ENCODE measurements around the gene GLB1L. TPM values are rescaled to one million over a fixed set of nuclear protein-coding genes. Genes with fewer than 3 reads are reported as not detected.
A peak's percentile ranks its signal among the peaks of the same experiment; 100 is the strongest.

Gene GLB1L
- total and polyA plus RNA-seq, 4 experiments from 2014 or later = 0.26 to 2.5 (median 1.1) TPM

- H3K27ac ChIP-seq (ENCODE audit: low read depth, low read length) = peak overlapping the region; percentile 87
- H3K4me3 ChIP-seq (ENCODE audit: low read length in 2 of 2) = peak overlapping the region; percentile 26 to 65
- H3K36me3 Mint-ChIP-seq = peaks cover 45 to 56% of the 10 kb centered on the region in 2 donors
- DNase-seq = peak; percentile 80 to 90 (median 85)
- no peaks in the 10 kb centered on the region for H3K27me3 Mint-ChIP-seq
- peak overlapping the region; percentile 93 to 99 (median 98) for H3K27ac Mint-ChIP-seq
- no peaks in the 10 kb centered on the region for H3K27me3 ChIP-seq (ENCODE audit: insufficient read depth, low read length)
- peak overlapping the region; percentile 83 to 99 (median 88) for H3K4me3 Mint-ChIP-seq
- POLR2A ChIA-PET (ENCODE audit: partially characterized antibody) = interaction anchor here (1.1 to 12.0 kb wide), 15 partner anchors 16 to 842 kb away, joined by 3 to 684 read pairs (median 17); partner anchors contain the start of genes ABCB6, ANKZF1, ATG9A and CNPPD1
- peaks cover 0 to 1% (median 0%) of the 10 kb centered on the region in 8 donors for H3K9me3 Mint-ChIP-seq
- peaks cover 22% of the 10 kb centered on the region for H3K36me3 ChIP-seq (ENCODE audit: insufficient read depth, low read length)
- intact Hi-C loops (cut with micrococcal nuclease) = no loop called here
- no peaks in the 10 kb centered on the region for H3K9me3 ChIP-seq (ENCODE audit: control insufficient read depth in 1 of 2, low read length in 2 of 2)
- peaks cover 56 to 94% (median 72%) of the 10 kb centered on the region in 4 donors for H3K4me1 Mint-ChIP-seq
- H3K4me1 ChIP-seq (ENCODE audit: insufficient read depth, low read length) = peaks cover 80% of the 10 kb centered on the region
- CTCF ChIA-PET (ENCODE audit: partially characterized antibody) = interaction anchor here (1.4 to 12.8 kb wide), 8 partner anchors 10 to 77 kb away, joined by 3 to 150 read pairs (median 9); partner anchors contain the start of genes DNAJB2 and SLC23A3
Measured at GRCh38 chr2:219247678-219248642, 2.7 kb upstream of the GLB1L start.

GRCh38 chr2:219246559-219246958 lies 1.3 kb upstream of the GLB1L start:
- peaks cover 71% of the 10 kb centered on the region for H3K4me1 ChIP-seq (ENCODE audit: insufficient read depth, low read length)
- DNase-seq = no peak
- Mint-ChIP-seq H3K4me1 (peaks cover 48 to 90% (median 68%) of the 10 kb centered on the region in 4 donors), H3K4me3 (peak overlapping the region; percentile 10 to 99 (median 88)), H3K27ac (peak overlapping the region; percentile 96 to 99 (median 99)), H3K36me3 (peaks cover 37 to 42% of the 10 kb centered on the region in 2 donors), H3K9me3 (no peaks in the 10 kb centered on the region), H3K27me3 (no peaks in the 10 kb centered on the region)
- H3K27me3 ChIP-seq (ENCODE audit: insufficient read depth, low read length) = no peaks in the 10 kb centered on the region
- peak overlapping the region; percentile 94 for H3K27ac ChIP-seq (ENCODE audit: low read depth, low read length)
- ChIA-PET CTCF (ENCODE audit: partially characterized antibody) (interaction anchor here (0.9 to 12.8 kb wide), 8 partner anchors 8 to 88 kb away, joined by 3 to 150 read pairs (median 10); partner anchors contain the start of genes ANKZF1 and ATG9A), POLR2A (ENCODE audit: partially characterized antibody) (interaction anchor here (0.6 to 12.0 kb wide), 9 partner anchors 7 to 529 kb away, joined by 3 to 684 read pairs (median 28); partner anchors contain the start of genes ABCB6, ANKZF1, ATG9A and CNPPD1)
- peak overlapping the region in 1 of 2 donors; percentile 45 for H3K4me3 ChIP-seq (ENCODE audit: low read length in 2 of 2)
- intact Hi-C loops (cut with micrococcal nuclease) = no loop called here
- H3K9me3 ChIP-seq (ENCODE audit: control insufficient read depth in 1 of 2, low read length in 2 of 2) = no peaks in the 10 kb centered on the region
- peaks cover 17% of the 10 kb centered on the region for H3K36me3 ChIP-seq (ENCODE audit: insufficient read depth, low read length)

- intact Hi-C loops (cut with micrococcal nuclease) = loop anchor here (1.0 kb wide), 3 partner anchors 7 to 68 kb away; partner anchors contain the start of genes ANKZF1, ATG9A, RETREG2 and TUBA4A
- CTCF ChIA-PET (ENCODE audit: partially characterized antibody) = interaction anchor here (0.9 to 12.8 kb wide), 12 partner anchors 9 to 87 kb away, joined by 3 to 150 read pairs (median 7); partner anchors contain the start of genes ABCB6, ANKZF1 and ATG9A
- H3K27ac Mint-ChIP-seq = peak overlapping the region; percentile 96 to 99 (median 99)
- Histone ChIP-seq H3K4me3 (ENCODE audit: low read length in 2 of 2) (peak overlapping the region; percentile 45 to 97), H3K4me1 (ENCODE audit: insufficient read depth, low read length) (peaks cover 64% of the 10 kb centered on the region), H3K36me3 (ENCODE audit: insufficient read depth, low read length) (peaks cover 10% of the 10 kb centered on the region), H3K9me3 (ENCODE audit: control insufficient read depth in 1 of 2, low read length in 2 of 2) (no peaks in the 10 kb centered on the region), H3K27me3 (ENCODE audit: insufficient read depth, low read length) (no peaks in the 10 kb centered on the region), H3K27ac (ENCODE audit: low read depth, low read length) (peak overlapping the region; percentile 94)
- H3K4me3 Mint-ChIP-seq = peak overlapping the region; percentile 85 to 99 (median 94)
- no peaks in the 10 kb centered on the region for H3K9me3 Mint-ChIP-seq
- no peaks in the 10 kb centered on the region for H3K27me3 Mint-ChIP-seq
- POLR2A ChIA-PET (ENCODE audit: partially characterized antibody) = interaction anchor here (0.6 to 12.0 kb wide), 13 partner anchors 8 to 575 kb away, joined by 3 to 684 read pairs (median 8); partner anchors contain the start of genes ABCB6, ANKZF1, ATG9A and CNPPD1
- DNase-seq = peak in 1 of 5 donors; percentile 43
- peaks cover 30 to 35% of the 10 kb centered on the region in 2 donors for H3K36me3 Mint-ChIP-seq
- peaks cover 43 to 86% (median 62%) of the 10 kb centered on the region in 4 donors for H3K4me1 Mint-ChIP-seq
Measured at GRCh38 chr2:219245899-219246230, 621 bp upstream of the GLB1L start.

GRCh38 chr2:219244789-219245147 lies 476 bp downstream of the GLB1L start:
- CTCF ChIA-PET (ENCODE audit: partially characterized antibody) = interaction anchor here (0.6 to 12.8 kb wide), 19 partner anchors 9 to 86 kb away, joined by 3 to 150 read pairs (median 4); partner anchors contain the start of genes ABCB6, ANKZF1, ATG9A and DNAJB2

GRCh38 chr2:219243291-219243761 lies 1.9 kb downstream of the GLB1L start:
- H3K36me3 ChIP-seq (ENCODE audit: insufficient read depth, low read length) = no peaks in the 10 kb centered on the region
- H3K4me3 ChIP-seq (ENCODE audit: low read length in 2 of 2) = no peak overlapping the region
- Mint-ChIP-seq H3K36me3 (peaks cover 8 to 14% of the 10 kb centered on the region in 2 donors), H3K27me3 (no peaks in the 10 kb centered on the region), H3K27ac (peak overlapping the region in 5 of 7 donors; percentile 7 to 83 (median 62)), H3K4me3 (peak overlapping the region in 4 of 8 donors; percentile 25 to 75 (median 56)), H3K4me1 (peaks cover 26 to 60% (median 38%) of the 10 kb centered on the region in 4 donors), H3K9me3 (no peaks in the 10 kb centered on the region)
- intact Hi-C loops (cut with micrococcal nuclease) = no loop called here
- DNase-seq = no peak
- H3K27ac ChIP-seq (ENCODE audit: low read depth, low read length) = no peak overlapping the region
- H3K4me1 ChIP-seq (ENCODE audit: insufficient read depth, low read length) = peaks cover 39% of the 10 kb centered on the region
- no peaks in the 10 kb centered on the region for H3K27me3 ChIP-seq (ENCODE audit: insufficient read depth, low read length)
- no peaks in the 10 kb centered on the region for H3K9me3 ChIP-seq (ENCODE audit: control insufficient read depth in 1 of 2, low read length in 2 of 2)
- ChIA-PET CTCF (ENCODE audit: partially characterized antibody) (no interaction called here), POLR2A (ENCODE audit: partially characterized antibody) (interaction anchor here (1.1 to 2.8 kb wide), 2 partner anchors 13 to 67 kb away, joined by 3 to 23 read pairs; partner anchors contain the start of genes ANKZF1, ATG9A and CNPPD1)

More at GRCh38 chr2:219244789-219245147, 476 bp downstream of the GLB1L start:
- POLR2A ChIA-PET (ENCODE audit: partially characterized antibody) = interaction anchor here (0.6 to 12.0 kb wide), 16 partner anchors 9 to 142 kb away, joined by 3 to 684 read pairs (median 5); partner anchors contain the start of genes ABCB6, ANKZF1, ATG9A and CNPPD1
- H3K27me3 Mint-ChIP-seq = no peaks in the 10 kb centered on the region
- H3K36me3 Mint-ChIP-seq = peaks cover 19 to 24% of the 10 kb centered on the region in 2 donors
- Histone ChIP-seq H3K4me3 (ENCODE audit: low read length in 2 of 2) (peak overlapping the region; percentile 45 to 97), H3K27ac (ENCODE audit: low read depth, low read length) (peak overlapping the region; percentile 94), H3K4me1 (ENCODE audit: insufficient read depth, low read length) (peaks cover 53% of the 10 kb centered on the region), H3K9me3 (ENCODE audit: control insufficient read depth in 1 of 2, low read length in 2 of 2) (no peaks in the 10 kb centered on the region), H3K36me3 (ENCODE audit: insufficient read depth, low read length) (no peaks in the 10 kb centered on the region), H3K27me3 (ENCODE audit: insufficient read depth, low read length) (no peaks in the 10 kb centered on the region)
- H3K27ac Mint-ChIP-seq = peak overlapping the region; percentile 96 to 99 (median 99)
- no peaks in the 10 kb centered on the region for H3K9me3 Mint-ChIP-seq
- H3K4me3 Mint-ChIP-seq = peak overlapping the region; percentile 85 to 99 (median 94)
- intact Hi-C loops (cut with micrococcal nuclease) = loop anchor here (1.0 kb wide), 3 partner anchors 9 to 66 kb away; partner anchors contain the start of genes ANKZF1, ATG9A, RETREG2 and TUBA4A
- DNase-seq = no peak
- peaks cover 33 to 75% (median 51%) of the 10 kb centered on the region in 4 donors for H3K4me1 Mint-ChIP-seq

GRCh38 chr2:219234331-219234730 lies 10.9 kb downstream of the GLB1L start:
- peaks cover 65% of the 10 kb centered on the region for H3K36me3 ChIP-seq (ENCODE audit: insufficient read depth, low read length)
- intact Hi-C loops (cut with micrococcal nuclease) = no loop called here
- peaks cover 63 to 74% of the 10 kb centered on the region in 2 donors for H3K36me3 Mint-ChIP-seq
- no peak for DNase-seq
- H3K4me3 Mint-ChIP-seq = no peak overlapping the region
- H3K9me3 Mint-ChIP-seq = no peaks in the 10 kb centered on the region
- peaks cover 10 to 52% (median 28%) of the 10 kb centered on the region in 4 donors for H3K4me1 Mint-ChIP-seq
- H3K27ac Mint-ChIP-seq = no peak overlapping the region
- CTCF ChIA-PET (ENCODE audit: partially characterized antibody) = interaction anchor here (0.9 to 1.9 kb wide), 3 partner anchors 11 to 63 kb away, joined by 3 to 7 read pairs (median 3); partner anchors contain the start of genes GLB1L and STK16
- H3K9me3 ChIP-seq (ENCODE audit: control insufficient read depth in 1 of 2, low read length in 2 of 2) = no peaks in the 10 kb centered on the region
- H3K4me1 ChIP-seq (ENCODE audit: insufficient read depth, low read length) = peaks cover 26% of the 10 kb centered on the region
- H3K4me3 ChIP-seq (ENCODE audit: low read length in 2 of 2) = no peak overlapping the region
- H3K27ac ChIP-seq (ENCODE audit: low read depth, low read length) = no peak overlapping the region
- POLR2A ChIA-PET (ENCODE audit: partially characterized antibody) = interaction anchor here (1.0 to 17.6 kb wide), 4 partner anchors 16 to 45 kb away, joined by 3 to 684 read pairs (median 6); partner anchors contain the start of genes ABCB6, DNAJB2, GLB1L and STK16
- H3K27me3 ChIP-seq (ENCODE audit: insufficient read depth, low read length) = no peaks in the 10 kb centered on the region
- no peaks in the 10 kb centered on the region for H3K27me3 Mint-ChIP-seq

Measured in CD4-positive, alpha-beta memory T cell (primary cell).